GM12891 (cell line): Measurements from ENCODE around the gene COL2A1.

Experiments
- POLR2A ChIP-seq: IDR thresholded peaks from 2 replicates; pipeline ENCODE4 v1.6.1; 2011; ENCODE audit warnings: low read depth, low read length, control low read depth
- POLR2AphosphoS5 ChIP-seq: IDR thresholded peaks from 2 replicates; pipeline ENCODE4 v1.6.1; 2011; ENCODE audit warnings: low read depth, low read length, control low read depth

- TF ChIP-seq POLR2A = no peak
- TF ChIP-seq POLR2AphosphoS5 = no peak
These were observed 12.9 kb downstream of the COL2A1 start for GRCh38 chr12:47991106-47992061.
